GM18526 (cell line): ENCODE results near the gene FCRL1.

Experiments used
- POLR2A ChIP-seq: IDR thresholded peaks from 3 replicates; pipeline ENCODE4 v1.6.1; 2011; ENCODE audit not compliant: insufficient read length; ENCODE audit errors: extremely low read depth

FCRL1 gene

GRCh38 chr1:157819896-157820295 is at the start of gene FCRL1:
Gene FCRL1, minus strand, starts transcription at chr1:157820120. Its CDS starts 83 bp downstream, at chr1:157820037.
- TF ChIP-seq POLR2A, result no peak

GRCh38 chr1:157868654-157869053 is 48.7 kb upstream of the FCRL1 start:
- no peak for TF ChIP-seq POLR2A

GRCh38 chr1:157862114-157863070 is 42.5 kb upstream of the FCRL1 start:
- no peak for TF ChIP-seq POLR2A

- no peak for TF ChIP-seq POLR2A
Measured at GRCh38 chr1:157856538-157856937, 36.6 kb upstream of the FCRL1 start.

GRCh38 chr1:157852476-157852875 is 32.6 kb upstream of the FCRL1 start:
- no peak for TF ChIP-seq POLR2A

- TF ChIP-seq POLR2A, result no peak
Measured at GRCh38 chr1:157849229-157849875, 29.4 kb upstream of the FCRL1 start.

GRCh38 chr1:157844089-157844830 is 24.3 kb upstream of the FCRL1 start:
- TF ChIP-seq POLR2A, result no peak

- TF ChIP-seq POLR2A, result no peak
Measured at GRCh38 chr1:157842939-157843338, 23.0 kb upstream of the FCRL1 start.

GRCh38 chr1:157841708-157842107 is 21.8 kb upstream of the FCRL1 start, which contains the start of gene CD5L:
Gene CD5L, minus strand, starts transcription at chr1:157841808. Its CDS starts 107 bp downstream, at chr1:157841701.
- TF ChIP-seq POLR2A, result no peak

GRCh38 chr1:157838966-157839365 is 19.0 kb upstream of the FCRL1 start:
- TF ChIP-seq POLR2A, result no peak

GRCh38 chr1:157834430-157834829 is 14.5 kb upstream of the FCRL1 start:
- TF ChIP-seq POLR2A, result no peak

- no peak for TF ChIP-seq POLR2A
Measured at GRCh38 chr1:157833145-157833544, 13.2 kb upstream of the FCRL1 start.

GRCh38 chr1:157831968-157832626 is 12.2 kb upstream of the FCRL1 start:
- TF ChIP-seq POLR2A, result no peak

- no peak for TF ChIP-seq POLR2A
Measured at GRCh38 chr1:157830887-157831286, 11.0 kb upstream of the FCRL1 start.

GRCh38 chr1:157829711-157830110 is 9.8 kb upstream of the FCRL1 start:
- TF ChIP-seq POLR2A, result no peak

- TF ChIP-seq POLR2A, result no peak
Measured at GRCh38 chr1:157829210-157829609, 9.3 kb upstream of the FCRL1 start.

- no peak for TF ChIP-seq POLR2A
Measured at GRCh38 chr1:157820299-157820698, 379 bp upstream of the FCRL1 start.
